Endothelial cell of umbilical vein (primary cell): Measurements from ENCODE around the gene SLC38A8. TPM values are rescaled to one million over a fixed set of nuclear protein-coding genes. Genes with fewer than 3 reads are reported as not detected.

Source experiments
- BruUV-seq: library from RNA; stranded (reverse); fragments of 400-500 nt; replicated peaks from 2 replicates; lab custom pipeline; 2021; lab: Mats Ljungman, UMichigan
- CTCF ChIA-PET: fragments of 300-600, 350-600 bp; sonication (Branson Sonifier 250); formaldehyde crosslinking; loops from one replicate; lab custom pipeline; 2021; ENCODE audit warnings: antibody characterized with exemption, inconsistent platforms; lab: Charles Lee
- POLR2A ChIA-PET: fragments of 300-600, 350-600 bp; sonication (Branson Sonifier 250); formaldehyde crosslinking; loops from one replicate; lab custom pipeline; 2021; ENCODE audit warnings: antibody characterized with exemption, inconsistent platforms; lab: Charles Lee
- DNase-seq: peaks from one replicate; pipeline ENCODE4 v3.0.0-alpha.2; 2011; ENCODE audit warnings: low read depth, low spot score
- FAIRE-seq: peaks from 2 replicates; lab custom pipeline; 2011; peaks lifted over from hg19 to GRCh38; lab: Jason Lieb, UNC
- H2AFZ ChIP-seq: 2 replicates; pipeline ENCODE4 v1.6.0; 2012; ENCODE audit warnings: low read depth, low read length, control low read depth, inconsistent platforms
- H3K27ac ChIP-seq: 2 replicates; pipeline ENCODE4 v1.5.1; 2011; ENCODE audit warnings: low read depth, mild to moderate bottlenecking, control low read depth, low read length, moderate library complexity; ENCODE audit not compliant: insufficient read depth
- H3K27me3 ChIP-seq, 2 experiments: 2 replicates each; pipeline versions ENCODE4 v1.6.0 to v1.6.1; 2011; ENCODE audit warnings: low read length in 2 of 2, mixed read lengths in 1 of 2; ENCODE audit not compliant: control insufficient read depth in 2 of 2, insufficient read depth in 2 of 2
- H3K36me3 ChIP-seq, 2 experiments: 2 replicates in 1 of 2; 3 replicates in 1 of 2; pipeline ENCODE4 v1.5.1; 2011; ENCODE audit warnings: low read length in 2 of 2, mild to moderate bottlenecking in 1 of 2, moderate library complexity in 1 of 2; ENCODE audit not compliant: control insufficient read depth in 2 of 2, insufficient read depth in 2 of 2; ENCODE audit errors: extremely low read depth in 1 of 2
- H3K4me1 ChIP-seq: 3 replicates; pipeline ENCODE4 v1.5.1; 2011; ENCODE audit warnings: mild to moderate bottlenecking, low read length; ENCODE audit not compliant: control insufficient read depth, insufficient read depth; ENCODE audit errors: extremely low read depth
- H3K4me2 ChIP-seq: 2 replicates; pipeline ENCODE4 v1.6.1; 2011; ENCODE audit warnings: low read length, control low read depth, mixed read lengths; ENCODE audit not compliant: insufficient read depth
- H3K4me3 ChIP-seq, 3 experiments: fragments of 200-600 bp in 1 of 3; sonication (generic), shearing (Covaris generic) in 1 of 3; replicated peaks in 1 of 3; 2 replicates each; pipeline ENCODE4 v1.5.1; 2011 to 2016; ENCODE audit warnings: control low read depth in 3 of 3, low read length in 3 of 3, mild to moderate bottlenecking in 2 of 3, inconsistent platforms in 1 of 3, low read depth in 1 of 3, moderate library complexity in 1 of 3; ENCODE audit not compliant: insufficient read depth in 1 of 3
- H3K79me2 ChIP-seq: 2 replicates; pipeline ENCODE4 v1.6.0; 2012; ENCODE audit warnings: low read length, inconsistent platforms; ENCODE audit not compliant: control insufficient read depth, insufficient read depth
- H3K9ac ChIP-seq: replicated peaks from 2 replicates; pipeline ENCODE3; 2011; ENCODE audit warnings: low read length, control low read depth; ENCODE audit not compliant: insufficient read depth; ENCODE audit errors: extremely low read depth
- H3K9me1 ChIP-seq: replicated peaks from 3 replicates; pipeline ENCODE4 v1.6.0; 2011; ENCODE audit warnings: mild to moderate bottlenecking, low read length; ENCODE audit not compliant: control insufficient read depth, insufficient read depth; ENCODE audit errors: extremely low read depth
- H3K9me3 ChIP-seq: replicated peaks from 2 replicates; pipeline ENCODE4 v1.5.1; 2012; ENCODE audit warnings: low read length, inconsistent platforms; ENCODE audit not compliant: control insufficient read depth, insufficient read depth
- H4K20me1 ChIP-seq: replicated peaks from 2 replicates; pipeline ENCODE3; 2011; ENCODE audit warnings: mild to moderate bottlenecking, low read length; ENCODE audit not compliant: control insufficient read depth, insufficient read depth; ENCODE audit errors: extremely low read depth
- EZH2 ChIP-seq: IDR thresholded peaks from 2 replicates; pipeline ENCODE4 v1.6.1; 2012; ENCODE audit warnings: borderline replicate concordance, low read depth, mild to moderate bottlenecking, moderate library complexity, low read length, inconsistent platforms; ENCODE audit not compliant: severe bottlenecking
- FOS ChIP-seq: IDR thresholded peaks from 2 replicates; pipeline ENCODE4 v1.6.1; 2011; ENCODE audit warnings: mild to moderate bottlenecking, low read length, moderate library complexity, borderline replicate concordance; ENCODE audit not compliant: insufficient read depth
- GATA2 ChIP-seq: IDR thresholded peaks from 2 replicates; pipeline ENCODE4 v1.7.0; 2011; ENCODE audit warnings: low read depth, mild to moderate bottlenecking, moderate library complexity, mixed read lengths, low read length; ENCODE audit not compliant: insufficient read length, insufficient read depth
- JUN ChIP-seq: IDR thresholded peaks from 2 replicates; pipeline ENCODE4 v1.6.1; 2011; ENCODE audit warnings: borderline replicate concordance, low read depth; ENCODE audit not compliant: insufficient read length, insufficient read depth
- MAX ChIP-seq: IDR thresholded peaks from 2 replicates; pipeline ENCODE4 v1.6.1; 2011; ENCODE audit not compliant: insufficient read depth, insufficient read length
- MYC ChIP-seq: IDR thresholded peaks from one replicate; pipeline ENCODE4 v1.6.1; 2011; ENCODE audit warnings: mild to moderate bottlenecking, low read depth, low read length
- POLR2A ChIP-seq: IDR thresholded peaks from 2 replicates; pipeline ENCODE4 v1.6.1; 2012; ENCODE audit warnings: low read depth, mild to moderate bottlenecking, control low read depth, low read length
- POLR2AphosphoS5 ChIP-seq: IDR thresholded peaks from 2 replicates; pipeline ENCODE4 v1.6.1; 2012; ENCODE audit warnings: low read depth, mild to moderate bottlenecking, control low read depth, low read length, moderate library complexity; ENCODE audit not compliant: insufficient read depth
- dilution Hi-C: fragments of 300-500 bp; cut with MboI; formaldehyde crosslinking; loops from one replicate; pipeline ENCODE4 v1.15.0; 2019; ENCODE audit warnings: low sequenced_read_pairs; ENCODE audit not compliant: extremely low pct_ligation_motif_present
- intact Hi-C: fragments of 100-400 bp; cut with micrococcal nuclease; formaldehyde crosslinking; loops from one replicate; pipeline ENCODE4 v1.10.0; 2022
- polyA plus RNA-seq, 4 experiments: library from polyadenylated mRNA; depleted of rRNA in 3 of 4; stranded (reverse) in 3 of 4; unstranded in 1 of 4; fragments of >200 nt; gene quantifications; 2 replicates each; pipeline versions ENCODE4 v1.2.1 to v1.2.3, GENCODE V29; 2011 to 2012; ENCODE audit warnings: missing spikeins in 1 of 4
- total RNA-seq: library from RNA; stranded (reverse); gene quantifications from 2 replicates; pipeline ENCODE4 v1.2.3, GENCODE V29; 2021
- TF ChIP-seq, protein P1 (sequence below), 2 donors: IDR thresholded peaks; 1 replicate in 1 of 2; 2 replicates in 1 of 2; pipeline ENCODE4 v1.5.1; 2011; ENCODE audit warnings: low read length in 2 of 2, mild to moderate bottlenecking in 2 of 2, moderate library complexity in 2 of 2, control low read depth in 1 of 2, inconsistent platforms in 1 of 2, low read depth in 1 of 2; ENCODE audit not compliant: insufficient read depth in 1 of 2; ENCODE audit errors: extremely low read depth in 1 of 2

The SLC38A8 gene
- total and polyA plus RNA-seq, 2 donors (not counting 3 experiments of a cell fraction or from before 2014, with no cell fraction given): not detected

DNA sequence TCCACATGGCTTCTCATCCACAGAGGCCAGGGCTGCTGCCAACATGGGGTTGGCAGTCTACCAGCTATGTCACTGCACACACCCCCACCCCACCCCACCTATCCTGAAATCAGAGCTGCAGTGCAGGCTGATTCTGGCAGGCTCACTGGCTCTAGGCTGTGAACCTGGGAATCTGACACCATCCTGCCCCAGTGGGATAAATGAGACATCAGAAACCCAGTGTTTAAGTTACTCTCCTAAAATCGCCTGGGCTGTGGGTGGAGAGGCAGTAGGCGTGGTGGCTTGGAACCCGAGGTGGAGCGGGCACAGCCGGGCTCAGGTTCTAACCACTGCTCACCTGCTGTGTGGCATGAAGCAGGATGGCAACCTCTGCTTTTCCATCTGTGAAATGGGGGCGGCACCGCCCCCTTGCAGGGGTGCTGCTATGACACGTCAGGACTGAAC, 5.6 kb downstream of the SLC38A8 start:
- no peaks in the 10 kb centered on the region for H3K36me3 ChIP-seq
- ChIA-PET POLR2A (no interaction called here), CTCF (interaction anchor here (0.8 kb wide), 1 partner anchor 14 kb away, joined by 3 read pairs; no protein-coding TSS in a partner anchor)
- dilution Hi-C loops: no loop called here
- H3K4me1 ChIP-seq: no peaks in the 10 kb centered on the region
- no peak overlapping the region for H3K4me2 ChIP-seq
- no peaks in the 10 kb centered on the region for H3K79me2 ChIP-seq
- FAIRE-seq (no peak), DNase-seq (no peak)
- H2AFZ ChIP-seq: no peak overlapping the region
- no peak overlapping the region for H3K4me3 ChIP-seq
- H3K9ac ChIP-seq: no peak overlapping the region
- intact Hi-C loops: no loop called here
- no peaks in the 10 kb centered on the region for H3K9me3 ChIP-seq
- H3K27me3 ChIP-seq: no peaks in the 10 kb centered on the region
- no TSS peak for BruUV-seq
- H3K9me1 ChIP-seq: no peaks in the 10 kb centered on the region
- H3K27ac ChIP-seq: no peak overlapping the region
- H4K20me1 ChIP-seq: no peaks in the 10 kb centered on the region
- no peak for TF ChIP-seq FOS
- no peak for TF ChIP-seq POLR2A
- no peak for TF ChIP-seq GATA2
- TF ChIP-seq POLR2AphosphoS5: no peak
- TF ChIP-seq MYC: no peak
- TF ChIP-seq MAX: no peak
- no peak for TF ChIP-seq EZH2
- TF ChIP-seq, protein P1, sequence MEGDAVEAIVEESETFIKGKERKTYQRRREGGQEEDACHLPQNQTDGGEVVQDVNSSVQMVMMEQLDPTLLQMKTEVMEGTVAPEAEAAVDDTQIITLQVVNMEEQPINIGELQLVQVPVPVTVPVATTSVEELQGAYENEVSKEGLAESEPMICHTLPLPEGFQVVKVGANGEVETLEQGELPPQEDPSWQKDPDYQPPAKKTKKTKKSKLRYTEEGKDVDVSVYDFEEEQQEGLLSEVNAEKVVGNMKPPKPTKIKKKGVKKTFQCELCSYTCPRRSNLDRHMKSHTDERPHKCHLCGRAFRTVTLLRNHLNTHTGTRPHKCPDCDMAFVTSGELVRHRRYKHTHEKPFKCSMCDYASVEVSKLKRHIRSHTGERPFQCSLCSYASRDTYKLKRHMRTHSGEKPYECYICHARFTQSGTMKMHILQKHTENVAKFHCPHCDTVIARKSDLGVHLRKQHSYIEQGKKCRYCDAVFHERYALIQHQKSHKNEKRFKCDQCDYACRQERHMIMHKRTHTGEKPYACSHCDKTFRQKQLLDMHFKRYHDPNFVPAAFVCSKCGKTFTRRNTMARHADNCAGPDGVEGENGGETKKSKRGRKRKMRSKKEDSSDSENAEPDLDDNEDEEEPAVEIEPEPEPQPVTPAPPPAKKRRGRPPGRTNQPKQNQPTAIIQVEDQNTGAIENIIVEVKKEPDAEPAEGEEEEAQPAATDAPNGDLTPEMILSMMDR (IDR thresholded peaks at IDR 0.05; ENCODE audit: extremely low read depth in 1 of 2, insufficient read depth in 1 of 2, low read depth in 1 of 2, low read length in 2 of 2): no peak
- TF ChIP-seq JUN: no peak
